Heart left ventricle (tissue), 16 donors: ENCODE results near the gene NEB. TPM values are rescaled to one million over a fixed set of nuclear protein-coding genes. Genes with fewer than 3 reads are reported as not detected.

Experiments
- ATAC-seq, 4 donors: fragments of 200-7000 bp; cut with Tn5 transposase; one replicate each; pipeline ENCODE4 v1.9.1; 2020 to 2022; ENCODE audit warnings: moderate library complexity in 4 of 4, mild to moderate bottlenecking in 3 of 4, moderate number of reproducible peaks in 1 of 4
- DNase-seq, 5 donors: peaks; one replicate each; pipeline ENCODE4 v3.0.0-alpha.2; 2020
- H3K27ac ChIP-seq, 12 donors: fragments of 200-600 bp; sonication (generic) in 4 of 12; one replicate each; pipeline versions ENCODE4 v1.5.0 to v1.8.0; 2016 to 2022; ENCODE audit warnings: mild to moderate bottlenecking in 2 of 12
- H3K27me3 ChIP-seq, 9 donors: fragments of 200-600 bp; sonication (generic) in 2 of 9; one replicate each; pipeline versions ENCODE4 v1.5.1 to v1.8.0; 2016 to 2022; ENCODE audit warnings: mild to moderate bottlenecking in 3 of 9
- H3K36me3 ChIP-seq, 9 donors: fragments of 200-600 bp; sonication (generic) in 2 of 9; one replicate each; pipeline versions ENCODE4 v1.5.0 to v1.8.0; 2018 to 2022; ENCODE audit warnings: mild to moderate bottlenecking in 2 of 9
- H3K4me1 ChIP-seq, 12 donors: fragments of 200-600 bp; sonication (generic) in 4 of 12; one replicate each; pipeline versions ENCODE4 v1.5.0 to v1.8.0; 2016 to 2022; ENCODE audit warnings: mild to moderate bottlenecking in 3 of 12
- H3K4me3 ChIP-seq, 12 donors: fragments of 200-600 bp; sonication (generic) in 4 of 12; one replicate each; pipeline versions ENCODE4 v1.5.0 to v1.8.0; 2017 to 2022; ENCODE audit warnings: mild to moderate bottlenecking in 9 of 12, moderate library complexity in 4 of 12
- H3K9me3 ChIP-seq, 12 donors: fragments of 200-600 bp; sonication (generic) in 4 of 12; one replicate each; pipeline versions ENCODE4 v1.5.0 to v1.8.0; 2016 to 2022; ENCODE audit warnings: mild to moderate bottlenecking in 1 of 12
- CTCF ChIP-seq, 12 donors: fragments of 200-600 bp; sonication (generic) in 4 of 12; IDR thresholded peaks; one replicate each; pipeline versions ENCODE4 v1.5.0 to v1.8.0; 2018 to 2022; ENCODE audit warnings: antibody characterized with exemption in 12 of 12, mild to moderate bottlenecking in 5 of 12
- POLR2A ChIP-seq, 2 donors: fragments of 450-650 bp; IDR thresholded peaks; one replicate each; pipeline ENCODE4 v1.6.1; 2017; ENCODE audit warnings: antibody characterized with exemption in 2 of 2, mild to moderate bottlenecking in 2 of 2, moderate library complexity in 2 of 2
- WGBS, 4 donors: extraction: QIAGEN DNeasy Blood & Tissue Kit in 2 of 4; methylation state at CpG; one replicate each; pipeline versions ENCODE4 v1.1.5 to v1.1.7; 2013 to 2018; 5-methylcytosine and 5-hydroxymethylcytosine counted together
- intact Hi-C, 10 donors: fragments of 100-400 bp; cut with DNase I; formaldehyde crosslinking; loops; one replicate each; pipeline versions ENCODE4 v1.11.1 to v1.14.2; 2022
- polyA plus RNA-seq, 2 donors: library from polyadenylated mRNA; stranded (reverse); fragments of 200-250 nt; gene quantifications; one replicate each; pipeline ENCODE4 v1.2.3, GENCODE V29; 2013
- total RNA-seq, 9 donors: library from RNA; depleted of rRNA in 2 of 9; stranded (reverse); fragments of >200 nt in 2 of 9; fragmentation: NEBNext Ultra II Directional in 3 of 9; extraction: Animal tissue kit (Norgen Biotek cat#: 25700) in 3 of 9; gene quantifications; one replicate each; pipeline versions ENCODE4 v1.1.0 to v1.2.4, GENCODE V29; 2016 to 2023
- donor health status: ischemic (EF 13 %, LVEDD 7.1; RV severe dilation, severe dysfunction).
- donor health status: healthy with polysubstance abuse.
- donor health status: DM: no; HTN: yes; CAD: no.
- donor health status: DM: no; HTN: no; CAD: no.
- donor health status: ischemic (EF 25% LVEDD 6.9; RV normal size, moderate dysfunction).
- donor health status: ischemic (EF 25% LVEDD 5.7; RV mildly dilated, moderate dysfunction).
- donor health status: healthy.
- donor health status: DM: yes; HTN: yes; CAD: no.
- donor health status: ischemic (EF 35%, LVEDD 5.7; RV mildly dilated, moderate dysfunction).
- donor health status: nonischemic (EF 11% LVEDD 7.7; RV severe dilation, severe dysfunction).
- donor health status: DM: yes; HTN: yes; CAD: no.
- donor health status: PGD.
- donor health status: ischemic (EF 29% LVEDD 5.4; RV normal size, mild dysfunction).
- donor health status: nonischemic (EF 23%, LVEDD 6.1; RV moderate dilation, normal function).

The NEB gene
- total and polyA plus RNA-seq, 11 donors, result 0.43 to 23.9 (median 3.0) TPM

GRCh38 chr2:151465771-151466170 is 268.5 kb downstream of the NEB start:
- Histone ChIP-seq H3K27ac (no peak overlapping the region), H3K36me3 (peaks cover 0 to 100% (median 90%) of the 10 kb centered on the region in 9 donors), H3K9me3 (peaks cover 0 to 3% (median 0%) of the 10 kb centered on the region in 12 donors), H3K27me3 (no peaks in the 10 kb centered on the region), H3K4me1 (no peaks in the 10 kb centered on the region), H3K4me3 (no peak overlapping the region)
- no peak for ATAC-seq
- DNase-seq, result no peak
- TF ChIP-seq CTCF (IDR thresholded peaks at IDR 0.05), result no peak
- no peak for TF ChIP-seq POLR2A (IDR thresholded peaks at IDR 0.05)
- 92 to 96% (median 94%) methylated on average over 3 of the region's 3 CpGs for WGBS, 4 donors
- intact Hi-C loops, result no loop called here

GRCh38 chr2:151459358-151459757 is 274.9 kb downstream of the NEB start:
- ATAC-seq, result no peak
- no peak overlapping the region for H3K4me3 ChIP-seq
- no peaks in the 10 kb centered on the region for H3K4me1 ChIP-seq
- 81 to 94% (median 83%) methylated on average over 1 of the region's 1 CpG for WGBS, 4 donors
- TF ChIP-seq POLR2A (IDR thresholded peaks at IDR 0.05) (no peak), CTCF (IDR thresholded peaks at IDR 0.05) (no peak)
- no peaks in the 10 kb centered on the region for H3K27me3 ChIP-seq
- H3K36me3 ChIP-seq, result peaks cover 0 to 100% (median 97%) of the 10 kb centered on the region in 9 donors
- intact Hi-C loops, result no loop called here
- no peaks in the 10 kb centered on the region for H3K9me3 ChIP-seq
- no peak for DNase-seq
- H3K27ac ChIP-seq, result no peak overlapping the region

- peak in 1 of 4 donors; percentile 28 for ATAC-seq
- H3K27ac ChIP-seq, result no peak overlapping the region
- intact Hi-C loops, result no loop called here
- H3K9me3 ChIP-seq, result no peaks in the 10 kb centered on the region
- no peak for TF ChIP-seq CTCF (IDR thresholded peaks at IDR 0.05)
- TF ChIP-seq POLR2A (IDR thresholded peaks at IDR 0.05), result no peak
- no peaks in the 10 kb centered on the region for H3K27me3 ChIP-seq
- 95 to 98% (median 97%) methylated on average over 13 of the region's 13 CpGs for WGBS, 4 donors
- H3K36me3 ChIP-seq, result peaks cover 0 to 100% (median 100%) of the 10 kb centered on the region in 9 donors
- no peaks in the 10 kb centered on the region for H3K4me1 ChIP-seq
- DNase-seq, result no peak
- H3K4me3 ChIP-seq, result no peak overlapping the region
Observed at GRCh38 chr2:151439127-151439526, 295.1 kb downstream of the NEB start.

GRCh38 chr2:151438506-151438905 is 295.8 kb downstream of the NEB start:
- 92 to 94% (median 93%) methylated on average over 4 of the region's 4 CpGs for whole genome bisulfite sequencing, 4 donors
- H3K9me3 ChIP-seq, result no peaks in the 10 kb centered on the region
- H3K4me1 ChIP-seq, result no peaks in the 10 kb centered on the region
- peaks cover 0 to 100% (median 100%) of the 10 kb centered on the region in 9 donors for H3K36me3 ChIP-seq
- DNase-seq (no peak), ATAC-seq (no peak)
- no peaks in the 10 kb centered on the region for H3K27me3 ChIP-seq
- TF ChIP-seq POLR2A (IDR thresholded peaks at IDR 0.05) (no peak), CTCF (IDR thresholded peaks at IDR 0.05) (no peak)
- intact Hi-C loops, result no loop called here
- H3K4me3 ChIP-seq, result no peak overlapping the region
- no peak overlapping the region for H3K27ac ChIP-seq
